Measurements from ENCODE around the gene DPP9. TPM values are rescaled to one million over a fixed set of nuclear protein-coding genes. Genes with fewer than 3 reads are reported as not detected.

DPP9 gene
- total and polyA plus RNA-seq, 7 donors, result 27.6 to 90.6 (median 36.9) TPM

DNA sequence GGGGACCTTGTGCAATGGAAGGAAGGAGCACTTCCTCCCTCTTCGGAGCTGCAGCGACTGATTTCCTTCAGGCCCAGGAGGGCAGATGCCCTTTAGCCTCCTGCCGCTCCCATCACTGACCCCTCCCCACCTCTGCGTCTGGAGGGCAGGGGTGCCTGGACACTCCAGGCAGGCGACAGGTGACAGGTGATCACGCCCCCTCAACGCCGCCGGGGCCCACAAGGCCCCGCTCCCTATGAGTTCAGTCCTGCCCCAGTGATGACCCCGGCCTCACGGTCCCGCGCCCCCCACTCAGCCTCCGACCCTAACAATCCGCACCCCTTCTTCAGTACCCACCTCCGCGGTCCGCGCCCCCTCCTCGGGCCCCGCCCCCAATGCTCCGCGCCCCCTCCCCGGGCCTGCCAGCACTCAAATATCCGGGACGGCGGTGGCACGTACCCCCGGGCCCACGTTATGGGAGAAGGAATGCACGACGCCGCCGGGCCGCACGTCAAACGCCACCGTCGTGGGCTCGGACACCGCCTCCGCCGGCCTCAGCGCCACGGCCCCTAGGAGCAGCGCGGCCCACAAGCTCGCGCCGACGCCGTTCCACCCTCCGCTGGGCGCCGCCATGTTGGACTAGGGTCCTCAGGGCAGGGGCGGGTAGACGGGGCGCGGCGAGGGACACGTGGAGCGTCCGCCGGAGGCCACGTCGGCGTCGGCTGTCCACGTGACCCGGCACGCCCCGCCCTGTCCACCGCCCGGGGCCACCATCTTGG is 53.7 kb downstream of the DPP9 start, which contains the start of gene MYDGF:
TSS of gene MYDGF (minus strand) at position 620 of the 758 bp plus-strand sequence. CDS start at position 612, 8 bp downstream.
- H3K27me3 ChIP-seq, result no peaks in the 10 kb centered on the region
- H3K4me1 ChIP-seq, result peaks cover 0 to 29% (median 22%) of the 10 kb centered on the region in 4 donors
- intact Hi-C loops (cut with DNase I), result loop anchor here (1.0 kb wide), 1 partner anchor 34 kb away; no protein-coding TSS in a partner anchor
- 0 to 1% methylated on average over 75 of the region's 75 CpGs for WGBS, 2 donors
- H3K4me3 ChIP-seq, result peak within 1 kb of the TSS; percentile 89 to 99 (median 95)
- H3K27ac ChIP-seq, result peak within 1 kb of the TSS; percentile 80 to 83 (median 82)
- peaks cover 4 to 40% (median 13%) of the 10 kb centered on the region in 4 donors for H3K36me3 ChIP-seq
- peak; percentile 96 for DNase-seq
- H3K9me3 ChIP-seq, result no peaks in the 10 kb centered on the region
- TF ChIP-seq POLR2AphosphoS5 (IDR thresholded peaks at IDR 0.05) (peak; percentile 45 to 82 (median 76)), POLR2A (IDR thresholded peaks at IDR 0.05) (no peak), EP300 (IDR thresholded peaks at IDR 0.05) (no peak)
- TF ChIP-seq, protein P1, sequence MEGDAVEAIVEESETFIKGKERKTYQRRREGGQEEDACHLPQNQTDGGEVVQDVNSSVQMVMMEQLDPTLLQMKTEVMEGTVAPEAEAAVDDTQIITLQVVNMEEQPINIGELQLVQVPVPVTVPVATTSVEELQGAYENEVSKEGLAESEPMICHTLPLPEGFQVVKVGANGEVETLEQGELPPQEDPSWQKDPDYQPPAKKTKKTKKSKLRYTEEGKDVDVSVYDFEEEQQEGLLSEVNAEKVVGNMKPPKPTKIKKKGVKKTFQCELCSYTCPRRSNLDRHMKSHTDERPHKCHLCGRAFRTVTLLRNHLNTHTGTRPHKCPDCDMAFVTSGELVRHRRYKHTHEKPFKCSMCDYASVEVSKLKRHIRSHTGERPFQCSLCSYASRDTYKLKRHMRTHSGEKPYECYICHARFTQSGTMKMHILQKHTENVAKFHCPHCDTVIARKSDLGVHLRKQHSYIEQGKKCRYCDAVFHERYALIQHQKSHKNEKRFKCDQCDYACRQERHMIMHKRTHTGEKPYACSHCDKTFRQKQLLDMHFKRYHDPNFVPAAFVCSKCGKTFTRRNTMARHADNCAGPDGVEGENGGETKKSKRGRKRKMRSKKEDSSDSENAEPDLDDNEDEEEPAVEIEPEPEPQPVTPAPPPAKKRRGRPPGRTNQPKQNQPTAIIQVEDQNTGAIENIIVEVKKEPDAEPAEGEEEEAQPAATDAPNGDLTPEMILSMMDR (IDR thresholded peaks at IDR 0.05), result no peak

DNA sequence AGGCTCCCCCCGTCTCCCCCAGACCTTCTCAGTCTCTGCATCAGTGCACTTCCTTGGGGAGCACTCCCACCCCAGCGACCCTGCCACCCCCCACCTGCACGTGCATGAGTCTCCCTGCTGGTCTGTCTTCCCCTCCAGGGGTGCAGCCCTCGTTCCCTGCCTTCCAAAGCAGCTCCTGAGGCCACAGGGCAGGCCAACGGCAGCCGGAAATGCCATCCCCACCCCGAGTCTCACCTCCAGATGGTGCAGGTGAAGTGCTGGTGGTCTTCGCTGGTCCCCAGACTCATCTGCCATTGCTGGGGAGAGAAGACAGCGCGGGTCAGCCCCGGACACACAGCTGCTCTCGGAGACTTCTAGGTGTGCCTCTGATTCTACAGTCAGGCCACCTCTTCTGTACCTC is 59.0 kb downstream of the DPP9 start:
- WGBS, 2 donors, result 90% methylated on average over 12 of the region's 12 CpGs
- TF ChIP-seq POLR2A (IDR thresholded peaks at IDR 0.05) (no peak), POLR2AphosphoS5 (IDR thresholded peaks at IDR 0.05) (no peak), EP300 (IDR thresholded peaks at IDR 0.05) (no peak)
- TF ChIP-seq, protein P1 (IDR thresholded peaks at IDR 0.05), result no peak
- DNase-seq, result no peak
- Histone ChIP-seq H3K36me3 (peaks cover 8 to 82% (median 21%) of the 10 kb centered on the region in 4 donors), H3K27ac (no peak overlapping the region), H3K9me3 (no peaks in the 10 kb centered on the region), H3K4me3 (no peak overlapping the region), H3K27me3 (no peaks in the 10 kb centered on the region), H3K4me1 (peaks cover 0 to 20% (median 18%) of the 10 kb centered on the region in 4 donors)
- intact Hi-C loops (cut with DNase I), result no loop called here

DNA sequence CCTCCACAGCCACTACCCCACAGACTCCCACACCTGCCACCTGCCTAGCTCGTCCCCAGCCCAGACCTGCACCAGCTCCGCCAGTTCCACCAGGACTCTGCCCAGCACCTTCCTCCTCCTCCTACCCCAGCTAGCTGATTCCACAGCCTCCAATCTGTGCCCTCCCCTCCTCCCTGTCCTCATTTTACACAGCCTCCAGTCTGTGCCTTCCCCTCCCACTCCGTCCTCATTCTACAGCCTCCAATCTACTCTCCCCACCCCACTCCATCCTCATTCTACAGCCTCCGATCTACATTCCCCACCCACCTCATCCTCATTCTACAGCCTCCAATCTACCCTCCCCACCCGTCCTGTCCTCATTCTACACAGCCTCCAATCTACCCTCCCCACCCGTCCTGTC is 60.8 kb downstream of the DPP9 start:
- peaks cover 20 to 91% (median 34%) of the 10 kb centered on the region in 4 donors for H3K36me3 ChIP-seq
- DNase-seq, result no peak
- peaks cover 0 to 4% (median 2%) of the 10 kb centered on the region in 4 donors for H3K9me3 ChIP-seq
- intact Hi-C loops (cut with DNase I), result no loop called here
- 86 to 89% methylated on average over 6 of the region's 6 CpGs for WGBS, 2 donors
- H3K27ac ChIP-seq, result no peak overlapping the region
- no peak for TF ChIP-seq EP300 (IDR thresholded peaks at IDR 0.05)
- no peak for TF ChIP-seq POLR2A (IDR thresholded peaks at IDR 0.05)
- no peak for TF ChIP-seq POLR2AphosphoS5 (IDR thresholded peaks at IDR 0.05)
- TF ChIP-seq, protein P1 (IDR thresholded peaks at IDR 0.05), result no peak
- peaks cover 0 to 2% (median 0%) of the 10 kb centered on the region in 4 donors for H3K4me1 ChIP-seq
- no peak overlapping the region for H3K4me3 ChIP-seq
- no peaks in the 10 kb centered on the region for H3K27me3 ChIP-seq

DNA sequence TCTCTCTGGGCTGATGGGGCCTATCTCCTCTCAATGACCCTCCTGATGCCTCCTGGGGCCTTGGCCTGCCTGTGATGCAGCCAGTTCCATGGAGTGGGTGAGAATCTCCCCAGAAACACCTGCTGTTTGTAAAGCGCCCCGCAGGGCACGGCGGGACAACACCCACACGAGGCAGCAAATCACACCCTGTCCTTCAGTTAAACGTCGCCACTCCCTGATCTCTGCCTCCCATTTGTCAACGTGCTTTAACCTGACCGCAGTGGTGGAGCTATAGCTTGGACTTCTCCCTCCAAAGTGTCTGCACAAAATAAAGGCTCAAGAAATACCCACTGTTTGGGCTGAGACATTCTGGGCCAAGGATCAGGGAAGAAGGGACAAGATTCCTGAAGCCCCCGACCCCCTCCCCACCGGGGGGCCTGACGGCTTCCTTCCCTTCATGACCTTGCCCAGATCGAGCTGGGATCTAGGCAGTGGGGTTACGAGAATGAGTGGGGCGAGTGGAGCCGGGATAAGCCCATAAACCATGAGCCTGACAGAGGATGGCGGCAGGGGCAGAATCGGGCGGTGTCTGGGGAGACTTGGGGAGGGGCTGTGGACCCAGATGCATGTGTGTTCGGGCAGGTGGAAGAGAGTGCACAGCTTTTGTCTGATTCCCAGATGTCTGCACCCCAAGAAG is 61.5 kb downstream of the DPP9 start:
- H3K36me3 ChIP-seq, result peaks cover 24 to 91% (median 38%) of the 10 kb centered on the region in 4 donors
- TF ChIP-seq EP300 (IDR thresholded peaks at IDR 0.05) (no peak), POLR2AphosphoS5 (IDR thresholded peaks at IDR 0.05) (no peak), POLR2A (IDR thresholded peaks at IDR 0.05) (no peak)
- TF ChIP-seq, protein P1 (IDR thresholded peaks at IDR 0.05), result no peak
- H3K4me1 ChIP-seq, result no peaks in the 10 kb centered on the region
- intact Hi-C loops (cut with DNase I), result no loop called here
- no peak overlapping the region for H3K4me3 ChIP-seq
- H3K9me3 ChIP-seq, result peaks cover 0 to 4% (median 2%) of the 10 kb centered on the region in 4 donors
- H3K27me3 ChIP-seq, result no peaks in the 10 kb centered on the region
- no peak for DNase-seq
- no peak overlapping the region for H3K27ac ChIP-seq
- WGBS, 2 donors, result 46 to 82% methylated on average over 20 of the region's 20 CpGs
